Measurements from ENCODE around the gene RGPD4.
A peak's percentile ranks its signal among the peaks of the same experiment; 100 is the strongest.

The RGPD4 gene

DNA sequence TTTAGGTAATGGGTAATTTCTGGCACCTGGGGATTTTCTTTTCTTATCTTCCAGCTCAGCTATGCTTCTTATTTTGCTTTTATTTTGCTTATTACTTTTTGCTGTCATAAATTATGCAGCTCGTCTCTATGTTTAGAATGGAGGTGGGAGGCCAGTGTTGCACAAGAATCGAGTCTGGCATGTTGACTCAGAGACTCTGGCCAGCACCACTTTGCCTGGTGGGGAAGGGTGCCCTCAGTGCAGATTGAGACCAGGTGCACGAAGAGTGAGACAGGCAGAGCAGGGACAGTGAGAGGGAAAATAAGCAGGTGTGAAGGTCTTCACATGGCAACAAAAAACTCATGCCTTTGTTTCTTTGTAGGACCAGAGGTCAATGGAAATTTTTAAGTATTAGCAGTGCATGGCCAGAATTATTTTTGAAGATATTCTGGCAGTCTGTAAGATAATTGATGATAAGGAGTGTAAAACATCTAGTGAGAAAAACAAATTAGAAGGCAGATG is 100.4 kb downstream of the RGPD4 start:
- DNase-seq (ENCODE audit: low spot score), result no peak

- DNase-seq (ENCODE audit: low spot score), result no peak
Measured at GRCh38 chr2:107931412-107931811, 104.7 kb downstream of the RGPD4 start.

DNA sequence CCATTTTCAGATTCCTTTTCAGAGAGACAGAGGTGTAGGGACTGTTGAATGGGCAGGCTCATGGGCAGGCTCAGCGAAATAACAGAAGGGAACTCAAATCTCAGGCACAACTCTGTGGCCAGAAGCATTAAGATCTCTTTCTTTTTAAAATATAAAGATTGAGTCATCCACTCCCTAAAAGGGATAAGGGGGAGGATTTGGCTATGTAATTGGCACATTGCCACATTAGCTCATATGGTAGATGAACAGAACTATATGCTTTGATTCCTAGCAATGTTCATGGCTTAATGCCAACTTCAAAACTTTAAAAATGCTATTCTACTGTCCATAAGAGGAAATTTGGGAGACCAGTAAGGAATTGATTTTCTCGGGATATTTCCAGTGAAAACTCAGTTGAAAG is 105.8 kb downstream of the RGPD4 start:
- DNase-seq (ENCODE audit: low spot score), result no peak

DNA sequence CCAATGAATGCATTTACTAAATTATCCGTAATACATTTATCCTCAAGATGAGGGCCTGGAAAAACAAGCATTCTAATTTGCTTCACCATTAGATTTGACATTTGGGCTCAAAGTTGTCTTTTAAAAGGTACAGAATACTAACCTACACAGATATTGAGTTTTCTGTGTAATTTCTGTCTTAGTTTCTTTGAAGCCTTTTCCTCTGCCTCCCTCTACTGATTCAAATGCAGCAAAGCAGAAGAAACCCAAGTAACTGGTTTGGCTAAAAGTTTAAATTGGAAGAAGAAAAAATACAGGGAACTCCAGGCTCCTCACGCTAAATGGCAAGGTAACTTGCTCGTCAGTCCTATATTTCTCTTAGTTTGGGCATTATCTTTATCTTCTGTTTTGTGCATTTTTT is 106.3 kb downstream of the RGPD4 start:
- no peak for DNase-seq (ENCODE audit: low spot score)

GRCh38 chr2:107936433-107937359 is 110.0 kb downstream of the RGPD4 start:
- DNase-seq (ENCODE audit: low spot score), result peak; percentile 25
